ENCODE measurements around the gene DZIP3.

The DZIP3 gene

GRCh38 chr3:108718454-108718853, 128.9 kb downstream of the DZIP3 start:
- no peaks in the 10 kb centered on the region for H3K9me3 ChIP-seq
- no peak overlapping the region for H3K27ac ChIP-seq
- no peaks in the 10 kb centered on the region for H3K4me1 ChIP-seq (ENCODE audit: control insufficient read depth in 1 of 2, insufficient read depth in 1 of 2, low read depth in 1 of 2, low read length in 1 of 2)
- H3K4me3 ChIP-seq (ENCODE audit: low read depth in 1 of 2, low read length in 1 of 2): no peak overlapping the region
- no peaks in the 10 kb centered on the region for H3K36me3 ChIP-seq
- TF ChIP-seq CTCF (IDR thresholded peaks at IDR 0.05): no peak
- H3K27me3 ChIP-seq: no peaks in the 10 kb centered on the region

- no peak overlapping the region for H3K27ac ChIP-seq
- H3K4me1 ChIP-seq (ENCODE audit: control insufficient read depth in 1 of 2, insufficient read depth in 1 of 2, low read depth in 1 of 2, low read length in 1 of 2): no peaks in the 10 kb centered on the region
- no peaks in the 10 kb centered on the region for H3K27me3 ChIP-seq
- H3K36me3 ChIP-seq: no peaks in the 10 kb centered on the region
- no peak for TF ChIP-seq CTCF (IDR thresholded peaks at IDR 0.05)
- no peak overlapping the region for H3K4me3 ChIP-seq (ENCODE audit: low read depth in 1 of 2, low read length in 1 of 2)
- no peaks in the 10 kb centered on the region for H3K9me3 ChIP-seq
Measured at GRCh38 chr3:108719178-108719806, 129.8 kb downstream of the DZIP3 start.

- Histone ChIP-seq H3K27me3 (no peaks in the 10 kb centered on the region), H3K36me3 (no peaks in the 10 kb centered on the region), H3K4me3 (ENCODE audit: low read depth in 1 of 2, low read length in 1 of 2) (no peak overlapping the region), H3K9me3 (no peaks in the 10 kb centered on the region), H3K4me1 (ENCODE audit: control insufficient read depth in 1 of 2, insufficient read depth in 1 of 2, low read depth in 1 of 2, low read length in 1 of 2) (no peaks in the 10 kb centered on the region), H3K27ac (no peak overlapping the region)
- no peak for TF ChIP-seq CTCF (IDR thresholded peaks at IDR 0.05)
Measured at GRCh38 chr3:108722724-108723123, 133.2 kb downstream of the DZIP3 start.

GRCh38 chr3:108724101-108724500, 134.6 kb downstream of the DZIP3 start:
- H3K27ac ChIP-seq: no peak overlapping the region
- TF ChIP-seq CTCF (IDR thresholded peaks at IDR 0.05): no peak
- no peak overlapping the region for H3K4me3 ChIP-seq (ENCODE audit: low read depth in 1 of 2, low read length in 1 of 2)
- no peaks in the 10 kb centered on the region for H3K9me3 ChIP-seq
- H3K4me1 ChIP-seq (ENCODE audit: control insufficient read depth in 1 of 2, insufficient read depth in 1 of 2, low read depth in 1 of 2, low read length in 1 of 2): no peaks in the 10 kb centered on the region
- no peaks in the 10 kb centered on the region for H3K27me3 ChIP-seq
- no peaks in the 10 kb centered on the region for H3K36me3 ChIP-seq

GRCh38 chr3:108728105-108728504, 138.6 kb downstream of the DZIP3 start:
- no peak overlapping the region for H3K27ac ChIP-seq
- no peaks in the 10 kb centered on the region for H3K9me3 ChIP-seq
- no peaks in the 10 kb centered on the region for H3K36me3 ChIP-seq
- no peaks in the 10 kb centered on the region for H3K4me1 ChIP-seq (ENCODE audit: control insufficient read depth in 1 of 2, insufficient read depth in 1 of 2, low read depth in 1 of 2, low read length in 1 of 2)
- no peak for TF ChIP-seq CTCF (IDR thresholded peaks at IDR 0.05)
- H3K4me3 ChIP-seq (ENCODE audit: low read depth in 1 of 2, low read length in 1 of 2): no peak overlapping the region
- no peaks in the 10 kb centered on the region for H3K27me3 ChIP-seq

GRCh38 chr3:108728934-108729333, 139.4 kb downstream of the DZIP3 start:
- H3K27ac ChIP-seq: no peak overlapping the region
- H3K27me3 ChIP-seq: no peaks in the 10 kb centered on the region
- no peaks in the 10 kb centered on the region for H3K9me3 ChIP-seq
- no peaks in the 10 kb centered on the region for H3K4me1 ChIP-seq (ENCODE audit: control insufficient read depth in 1 of 2, insufficient read depth in 1 of 2, low read depth in 1 of 2, low read length in 1 of 2)
- H3K36me3 ChIP-seq: no peaks in the 10 kb centered on the region
- no peak for TF ChIP-seq CTCF (IDR thresholded peaks at IDR 0.05)
- H3K4me3 ChIP-seq (ENCODE audit: low read depth in 1 of 2, low read length in 1 of 2): no peak overlapping the region
